ENCODE measurements around the gene CMPK2. TPM values are rescaled to one million over a fixed set of nuclear protein-coding genes. Genes with fewer than 3 reads are reported as not detected.

The CMPK2 gene
- total and polyA plus RNA-seq, 9 donors, result 3.1 to 5.3 (median 3.8) TPM

- WGBS (ENCODE audit: insufficient coverage), result no CpG with 5 or more reads among the region's 2 CpGs
- peak overlapping the region; percentile 67 for H3K27ac ChIP-seq (ENCODE audit: low read length)
- H3K27me3 ChIP-seq (ENCODE audit: control insufficient read depth, insufficient read depth, low read length), result no peaks in the 10 kb centered on the region
- H3K4me3 ChIP-seq (ENCODE audit: low read length), result no peak overlapping the region
- H3K4me1 ChIP-seq (ENCODE audit: control insufficient read depth, insufficient read depth, low read length), result peaks cover under 1% of the 10 kb centered on the region
- DNase-seq, result peak; percentile 87
- H3K36me3 ChIP-seq (ENCODE audit: control insufficient read depth, insufficient read depth, low read length), result no peaks in the 10 kb centered on the region
- H3K9me3 ChIP-seq (replicated peaks; ENCODE audit: control insufficient read depth, low read depth, low read length), result peaks cover 11% of the 10 kb centered on the region
Measured at GRCh38 chr2:6828299-6828584, 37.5 kb downstream of the CMPK2 start.

GRCh38 chr2:6827566-6828298 is 38.0 kb downstream of the CMPK2 start:
- 0% methylated on average over 1 of the region's 5 CpGs for WGBS (ENCODE audit: insufficient coverage)
- DNase-seq, result peak; percentile 91
- no peak overlapping the region for H3K4me3 ChIP-seq (ENCODE audit: low read length)
- peak overlapping the region; percentile 67 for H3K27ac ChIP-seq (ENCODE audit: low read length)
- peaks cover 2% of the 10 kb centered on the region for H3K4me1 ChIP-seq (ENCODE audit: control insufficient read depth, insufficient read depth, low read length)
- peaks cover 9% of the 10 kb centered on the region for H3K9me3 ChIP-seq (replicated peaks; ENCODE audit: control insufficient read depth, low read depth, low read length)
- H3K27me3 ChIP-seq (ENCODE audit: control insufficient read depth, insufficient read depth, low read length), result no peaks in the 10 kb centered on the region
- no peaks in the 10 kb centered on the region for H3K36me3 ChIP-seq (ENCODE audit: control insufficient read depth, insufficient read depth, low read length)

- no peak overlapping the region for H3K4me3 ChIP-seq (ENCODE audit: low read length)
- peaks cover 8% of the 10 kb centered on the region for H3K9me3 ChIP-seq (replicated peaks; ENCODE audit: control insufficient read depth, low read depth, low read length)
- H3K27ac ChIP-seq (ENCODE audit: low read length), result no peak overlapping the region
- WGBS (ENCODE audit: insufficient coverage), result 63% methylated on average over 3 of the region's 4 CpGs
- H3K4me1 ChIP-seq (ENCODE audit: control insufficient read depth, insufficient read depth, low read length), result peaks cover 8% of the 10 kb centered on the region
- no peaks in the 10 kb centered on the region for H3K36me3 ChIP-seq (ENCODE audit: control insufficient read depth, insufficient read depth, low read length)
- H3K27me3 ChIP-seq (ENCODE audit: control insufficient read depth, insufficient read depth, low read length), result no peaks in the 10 kb centered on the region
- DNase-seq, result peak; percentile 43
Measured at GRCh38 chr2:6826081-6826913, 39.4 kb downstream of the CMPK2 start.

- DNase-seq, result no peak
- Histone ChIP-seq H3K4me3 (ENCODE audit: low read length) (no peak overlapping the region), H3K36me3 (ENCODE audit: control insufficient read depth, insufficient read depth, low read length) (no peaks in the 10 kb centered on the region), H3K27me3 (ENCODE audit: control insufficient read depth, insufficient read depth, low read length) (no peaks in the 10 kb centered on the region), H3K9me3 (replicated peaks; ENCODE audit: control insufficient read depth, low read depth, low read length) (no peaks in the 10 kb centered on the region), H3K4me1 (ENCODE audit: control insufficient read depth, insufficient read depth, low read length) (peaks cover 11% of the 10 kb centered on the region), H3K27ac (ENCODE audit: low read length) (no peak overlapping the region)
- WGBS (ENCODE audit: insufficient coverage), result 71% methylated on average over 2 of the region's 3 CpGs
Measured at GRCh38 chr2:6824962-6825361, 40.7 kb downstream of the CMPK2 start.

GRCh38 chr2:6823111-6823510 is 42.6 kb downstream of the CMPK2 start:
- Histone ChIP-seq H3K36me3 (ENCODE audit: control insufficient read depth, insufficient read depth, low read length) (no peaks in the 10 kb centered on the region), H3K4me3 (ENCODE audit: low read length) (no peak overlapping the region), H3K9me3 (replicated peaks; ENCODE audit: control insufficient read depth, low read depth, low read length) (no peaks in the 10 kb centered on the region), H3K27ac (ENCODE audit: low read length) (peak overlapping the region; percentile 3), H3K4me1 (ENCODE audit: control insufficient read depth, insufficient read depth, low read length) (peaks cover 14% of the 10 kb centered on the region), H3K27me3 (ENCODE audit: control insufficient read depth, insufficient read depth, low read length) (no peaks in the 10 kb centered on the region)
- 4% methylated on average over 4 of the region's 5 CpGs for WGBS (ENCODE audit: insufficient coverage)
- DNase-seq, result peak; percentile 67

GRCh38 chr2:6822406-6822805 is 43.3 kb downstream of the CMPK2 start:
- no peak overlapping the region for H3K4me3 ChIP-seq (ENCODE audit: low read length)
- no peak for DNase-seq
- no CpG with 5 or more reads among the region's 3 CpGs for WGBS (ENCODE audit: insufficient coverage)
- H3K9me3 ChIP-seq (replicated peaks; ENCODE audit: control insufficient read depth, low read depth, low read length), result no peaks in the 10 kb centered on the region
- H3K4me1 ChIP-seq (ENCODE audit: control insufficient read depth, insufficient read depth, low read length), result peaks cover 14% of the 10 kb centered on the region
- no peaks in the 10 kb centered on the region for H3K36me3 ChIP-seq (ENCODE audit: control insufficient read depth, insufficient read depth, low read length)
- H3K27ac ChIP-seq (ENCODE audit: low read length), result no peak overlapping the region
- H3K27me3 ChIP-seq (ENCODE audit: control insufficient read depth, insufficient read depth, low read length), result no peaks in the 10 kb centered on the region

GRCh38 chr2:6820903-6821584 is 44.7 kb downstream of the CMPK2 start:
- Histone ChIP-seq H3K4me1 (ENCODE audit: control insufficient read depth, insufficient read depth, low read length) (peaks cover 14% of the 10 kb centered on the region), H3K9me3 (replicated peaks; ENCODE audit: control insufficient read depth, low read depth, low read length) (no peaks in the 10 kb centered on the region), H3K4me3 (ENCODE audit: low read length) (no peak overlapping the region), H3K36me3 (ENCODE audit: control insufficient read depth, insufficient read depth, low read length) (no peaks in the 10 kb centered on the region), H3K27ac (ENCODE audit: low read length) (no peak overlapping the region), H3K27me3 (ENCODE audit: control insufficient read depth, insufficient read depth, low read length) (no peaks in the 10 kb centered on the region)
- 92% methylated on average over 20 of the region's 21 CpGs for WGBS (ENCODE audit: insufficient coverage)
- DNase-seq, result no peak

- Histone ChIP-seq H3K36me3 (ENCODE audit: control insufficient read depth, insufficient read depth, low read length) (no peaks in the 10 kb centered on the region), H3K4me1 (ENCODE audit: control insufficient read depth, insufficient read depth, low read length) (peaks cover 14% of the 10 kb centered on the region), H3K27me3 (ENCODE audit: control insufficient read depth, insufficient read depth, low read length) (no peaks in the 10 kb centered on the region), H3K4me3 (ENCODE audit: low read length) (no peak overlapping the region), H3K27ac (ENCODE audit: low read length) (no peak overlapping the region), H3K9me3 (replicated peaks; ENCODE audit: control insufficient read depth, low read depth, low read length) (no peaks in the 10 kb centered on the region)
- 35% methylated on average over 5 of the region's 5 CpGs for WGBS (ENCODE audit: insufficient coverage)
- DNase-seq, result no peak
Measured at GRCh38 chr2:6820236-6820635, 45.5 kb downstream of the CMPK2 start.

- no peaks in the 10 kb centered on the region for H3K36me3 ChIP-seq (ENCODE audit: control insufficient read depth, insufficient read depth, low read length)
- no peaks in the 10 kb centered on the region for H3K9me3 ChIP-seq (replicated peaks; ENCODE audit: control insufficient read depth, low read depth, low read length)
- peaks cover 14% of the 10 kb centered on the region for H3K4me1 ChIP-seq (ENCODE audit: control insufficient read depth, insufficient read depth, low read length)
- no peak overlapping the region for H3K27ac ChIP-seq (ENCODE audit: low read length)
- WGBS (ENCODE audit: insufficient coverage), result no CpG with 5 or more reads among the region's 3 CpGs
- no peak overlapping the region for H3K4me3 ChIP-seq (ENCODE audit: low read length)
- no peak for DNase-seq
- H3K27me3 ChIP-seq (ENCODE audit: control insufficient read depth, insufficient read depth, low read length), result no peaks in the 10 kb centered on the region
Measured at GRCh38 chr2:6819668-6820067, 46.0 kb downstream of the CMPK2 start.

GRCh38 chr2:6818012-6818411 is 47.7 kb downstream of the CMPK2 start:
- 67% methylated on average over 1 of the region's 5 CpGs for WGBS (ENCODE audit: insufficient coverage)
- Histone ChIP-seq H3K36me3 (ENCODE audit: control insufficient read depth, insufficient read depth, low read length) (no peaks in the 10 kb centered on the region), H3K9me3 (replicated peaks; ENCODE audit: control insufficient read depth, low read depth, low read length) (no peaks in the 10 kb centered on the region)

More at GRCh38 chr2:6818012-6818411, 47.7 kb downstream of the CMPK2 start:
- no peak overlapping the region for H3K4me3 ChIP-seq (ENCODE audit: low read length)
- DNase-seq, result no peak
- no peak overlapping the region for H3K27ac ChIP-seq (ENCODE audit: low read length)
- H3K4me1 ChIP-seq (ENCODE audit: control insufficient read depth, insufficient read depth, low read length), result peaks cover 12% of the 10 kb centered on the region
- H3K27me3 ChIP-seq (ENCODE audit: control insufficient read depth, insufficient read depth, low read length), result no peaks in the 10 kb centered on the region
